Measurements from ENCODE around the gene GFPT1. TPM values are rescaled to one million over a fixed set of nuclear protein-coding genes. Genes with fewer than 3 reads are reported as not detected.

The GFPT1 gene
- total and polyA plus RNA-seq, 5 donors from 2014 or later = 8.0 to 20.7 (median 12.0) TPM

- H3K9me3 Mint-ChIP-seq = peaks cover 0 to 4% (median 0%) of the 10 kb centered on the region in 7 donors
- Histone ChIP-seq H3K27ac (ENCODE audit: insufficient read depth, low read length, poor library complexity, severe bottlenecking) (no peak overlapping the region), H3K9me3 (ENCODE audit: control insufficient read depth in 2 of 2, low read length in 2 of 2) (no peaks in the 10 kb centered on the region), H3K4me3 (ENCODE audit: low read depth, low read length) (no peak overlapping the region), H3K4me1 (ENCODE audit: control insufficient read depth, insufficient read depth, low read length, poor library complexity, severe bottlenecking) (no peaks in the 10 kb centered on the region), H3K27me3 (ENCODE audit: control insufficient read depth, insufficient read depth, low read length) (peaks cover 14% of the 10 kb centered on the region), H3K36me3 (ENCODE audit: control insufficient read depth, insufficient read depth, low read length) (no peaks in the 10 kb centered on the region)
- H3K27me3 Mint-ChIP-seq = peaks cover 37% of the 10 kb centered on the region
- no peak for DNase-seq
- H3K36me3 Mint-ChIP-seq = no peaks in the 10 kb centered on the region
- no peak overlapping the region for H3K4me3 Mint-ChIP-seq
- H3K4me1 Mint-ChIP-seq = no peaks in the 10 kb centered on the region
- no peak for ATAC-seq (ENCODE audit: low read depth in 2 of 2)
- H3K27ac Mint-ChIP-seq = no peak overlapping the region
These were observed 114.1 kb downstream of the GFPT1 start for GRCh38 chr2:69272803-69273471.

- Histone ChIP-seq H3K4me1 (ENCODE audit: control insufficient read depth, insufficient read depth, low read length, poor library complexity, severe bottlenecking) (no peaks in the 10 kb centered on the region), H3K36me3 (ENCODE audit: control insufficient read depth, insufficient read depth, low read length) (no peaks in the 10 kb centered on the region), H3K4me3 (ENCODE audit: low read depth, low read length) (no peak overlapping the region), H3K27me3 (ENCODE audit: control insufficient read depth, insufficient read depth, low read length) (peaks cover 14% of the 10 kb centered on the region), H3K27ac (ENCODE audit: insufficient read depth, low read length, poor library complexity, severe bottlenecking) (no peak overlapping the region), H3K9me3 (ENCODE audit: control insufficient read depth in 2 of 2, low read length in 2 of 2) (no peaks in the 10 kb centered on the region)
- Mint-ChIP-seq H3K36me3 (no peaks in the 10 kb centered on the region), H3K4me1 (no peaks in the 10 kb centered on the region), H3K27me3 (peaks cover 32% of the 10 kb centered on the region), H3K9me3 (peaks cover 0 to 4% (median 0%) of the 10 kb centered on the region in 7 donors), H3K27ac (no peak overlapping the region), H3K4me3 (no peak overlapping the region)
- ATAC-seq (ENCODE audit: low read depth in 2 of 2) (no peak), DNase-seq (no peak)
These were observed 115.2 kb downstream of the GFPT1 start for GRCh38 chr2:69271831-69272257.

Other genes with a start within 250 kb of the GFPT1 start
- 21.3 TPM for gene NFU1, start 50.2 kb upstream of the GFPT1 start, total RNA-seq
- 10 to 100 TPM; 71.7 to 99.3 (median 79.1) TPM for gene NFU1, start 50.2 kb upstream of the GFPT1 start, polyA plus RNA-seq